Osteocyte (in vitro differentiated cells): ENCODE data around the gene USP3. TPM values are rescaled to one million over a fixed set of nuclear protein-coding genes. Genes with fewer than 3 reads are reported as not detected.

Source experiments
- DNase-seq: peaks from one replicate; pipeline ENCODE4 v3.0.0; 2021; ENCODE audit warnings: mixed read lengths; ENCODE audit not compliant: unreplicated experiment; ENCODE audit errors: extremely low spot score
- H3K27ac Mint-ChIP-seq: one replicate; pipeline ENCODE4 v1.8.0; 2021; ENCODE audit warnings: mild to moderate bottlenecking, mixed read lengths; ENCODE audit not compliant: unreplicated experiment
- H3K27me3 Mint-ChIP-seq: one replicate; pipeline ENCODE4 v1.8.0; 2021; ENCODE audit warnings: mixed read lengths; ENCODE audit not compliant: unreplicated experiment
- H3K36me3 Mint-ChIP-seq: one replicate; pipeline ENCODE4 v1.8.0; 2021; ENCODE audit warnings: mixed read lengths; ENCODE audit not compliant: unreplicated experiment
- H3K4me1 Mint-ChIP-seq: one replicate; pipeline ENCODE4 v1.8.0; 2021; ENCODE audit warnings: mixed read lengths; ENCODE audit not compliant: unreplicated experiment
- H3K4me3 Mint-ChIP-seq: one replicate; pipeline ENCODE4 v1.8.0; 2021; ENCODE audit warnings: mild to moderate bottlenecking, moderate library complexity, mixed read lengths; ENCODE audit not compliant: unreplicated experiment
- H3K9me3 Mint-ChIP-seq: one replicate; pipeline ENCODE4 v1.8.0; 2021; ENCODE audit warnings: mixed read lengths; ENCODE audit not compliant: unreplicated experiment
- total RNA-seq: library from RNA; stranded (reverse); gene quantifications from 2 replicates; pipeline ENCODE4 v1.2.1, GENCODE V29; 2021
- TF ChIP-seq, protein P1 (sequence below): fragments of 200-600 bp; sonication (generic); IDR thresholded peaks from 2 replicates; pipeline ENCODE4 v1.5.0; 2021; ENCODE audit warnings: antibody characterized with exemption, mild to moderate bottlenecking, moderate library complexity

The USP3 gene
- total RNA-seq, 1 donor from 2014 or later: 41.2 TPM

GRCh38 chr15:63573533-63573932, 69.1 kb downstream of the USP3 start:
- Mint-ChIP-seq H3K27ac (peak overlapping the region; percentile 62), H3K4me1 (peaks cover 27% of the 10 kb centered on the region)
- no peak for DNase-seq

GRCh38 chr15:63575312-63575711, 70.9 kb downstream of the USP3 start:
- Mint-ChIP-seq H3K4me1 (peaks cover 27% of the 10 kb centered on the region), H3K27ac (peak overlapping the region; percentile 90), H3K4me3 (no peak overlapping the region)

More at GRCh38 chr15:63573533-63573932, 69.1 kb downstream of the USP3 start:
- TF ChIP-seq, protein P1, sequence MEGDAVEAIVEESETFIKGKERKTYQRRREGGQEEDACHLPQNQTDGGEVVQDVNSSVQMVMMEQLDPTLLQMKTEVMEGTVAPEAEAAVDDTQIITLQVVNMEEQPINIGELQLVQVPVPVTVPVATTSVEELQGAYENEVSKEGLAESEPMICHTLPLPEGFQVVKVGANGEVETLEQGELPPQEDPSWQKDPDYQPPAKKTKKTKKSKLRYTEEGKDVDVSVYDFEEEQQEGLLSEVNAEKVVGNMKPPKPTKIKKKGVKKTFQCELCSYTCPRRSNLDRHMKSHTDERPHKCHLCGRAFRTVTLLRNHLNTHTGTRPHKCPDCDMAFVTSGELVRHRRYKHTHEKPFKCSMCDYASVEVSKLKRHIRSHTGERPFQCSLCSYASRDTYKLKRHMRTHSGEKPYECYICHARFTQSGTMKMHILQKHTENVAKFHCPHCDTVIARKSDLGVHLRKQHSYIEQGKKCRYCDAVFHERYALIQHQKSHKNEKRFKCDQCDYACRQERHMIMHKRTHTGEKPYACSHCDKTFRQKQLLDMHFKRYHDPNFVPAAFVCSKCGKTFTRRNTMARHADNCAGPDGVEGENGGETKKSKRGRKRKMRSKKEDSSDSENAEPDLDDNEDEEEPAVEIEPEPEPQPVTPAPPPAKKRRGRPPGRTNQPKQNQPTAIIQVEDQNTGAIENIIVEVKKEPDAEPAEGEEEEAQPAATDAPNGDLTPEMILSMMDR: no peak
- Mint-ChIP-seq H3K27me3 (no peaks in the 10 kb centered on the region), H3K4me3 (no peak overlapping the region), H3K36me3 (peaks cover 40% of the 10 kb centered on the region), H3K9me3 (no peaks in the 10 kb centered on the region)

GRCh38 chr15:63576441-63576840, 72.0 kb downstream of the USP3 start:
- peaks cover 29% of the 10 kb centered on the region for H3K36me3 Mint-ChIP-seq
- peaks cover 27% of the 10 kb centered on the region for H3K4me1 Mint-ChIP-seq
- DNase-seq: no peak
- peak overlapping the region; percentile 31 for H3K4me3 Mint-ChIP-seq
- H3K27me3 Mint-ChIP-seq: no peaks in the 10 kb centered on the region
- TF ChIP-seq, protein P1: no peak
- peak overlapping the region; percentile 90 for H3K27ac Mint-ChIP-seq
- no peaks in the 10 kb centered on the region for H3K9me3 Mint-ChIP-seq

More at GRCh38 chr15:63575312-63575711, 70.9 kb downstream of the USP3 start:
- no peak for DNase-seq
- no peaks in the 10 kb centered on the region for H3K27me3 Mint-ChIP-seq
- peaks cover 35% of the 10 kb centered on the region for H3K36me3 Mint-ChIP-seq
- TF ChIP-seq, protein P1: no peak
- no peaks in the 10 kb centered on the region for H3K9me3 Mint-ChIP-seq

GRCh38 chr15:63582179-63582578, 77.8 kb downstream of the USP3 start:
- Mint-ChIP-seq H3K36me3 (peaks cover 38% of the 10 kb centered on the region), H3K27me3 (no peaks in the 10 kb centered on the region), H3K27ac (peak overlapping the region; percentile 3), H3K9me3 (peaks cover 8% of the 10 kb centered on the region), H3K4me1 (peaks cover 5% of the 10 kb centered on the region), H3K4me3 (no peak overlapping the region)
- TF ChIP-seq, protein P1: no peak
- no peak for DNase-seq

DNA sequence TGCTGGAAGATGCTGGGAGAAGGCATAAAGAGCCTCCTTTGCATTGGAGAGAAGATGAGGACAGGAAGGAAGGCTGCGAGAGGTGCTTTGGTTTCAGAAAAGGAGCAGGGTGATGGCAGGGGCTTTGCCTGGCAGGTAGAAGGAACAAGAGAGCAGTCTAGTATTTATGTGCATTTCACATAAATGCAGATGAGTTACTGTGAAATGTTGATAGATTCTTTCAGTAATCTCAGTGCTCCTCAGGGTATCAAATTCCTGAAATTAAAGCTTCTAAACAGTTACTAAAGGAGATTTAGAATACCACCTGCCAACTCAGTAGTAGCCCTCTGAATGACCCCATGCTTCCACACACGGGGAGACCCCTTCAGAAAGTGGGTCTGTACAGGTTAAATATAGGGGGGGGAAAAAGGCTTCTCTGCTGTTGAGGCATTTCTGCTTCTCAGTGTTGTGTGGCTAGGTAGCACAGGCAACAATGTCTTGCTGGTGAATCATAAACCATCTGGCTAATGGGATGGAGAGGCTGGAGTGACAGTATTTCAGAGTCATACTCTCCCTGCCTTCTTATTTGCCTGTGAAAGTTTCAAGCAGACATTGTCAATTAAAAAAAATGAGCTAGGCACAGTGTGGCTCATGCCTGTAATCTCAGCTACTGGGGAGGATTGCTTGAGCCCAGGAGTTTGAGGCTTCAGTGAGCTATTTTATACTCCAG, 78.5 kb downstream of the USP3 start:
- H3K4me3 Mint-ChIP-seq: no peak overlapping the region
- H3K4me1 Mint-ChIP-seq: peaks cover 9% of the 10 kb centered on the region
- peaks cover 38% of the 10 kb centered on the region for H3K36me3 Mint-ChIP-seq
- no peak overlapping the region for H3K27ac Mint-ChIP-seq
- no peak for DNase-seq
- H3K9me3 Mint-ChIP-seq: peaks cover 8% of the 10 kb centered on the region
- TF ChIP-seq, protein P1: no peak
- H3K27me3 Mint-ChIP-seq: no peaks in the 10 kb centered on the region
